ENCODE data around the gene FREM3. TPM values are rescaled to one million over a fixed set of nuclear protein-coding genes. Genes with fewer than 3 reads are reported as not detected.
"Not testable (repeated sequence)": the region's sequence is repeated elsewhere in the genome, so short reads cannot be mapped to it uniquely, and the experiment has no call there.

Gene FREM3
- total and polyA plus RNA-seq, 2 donors (not counting 1 experiment from before 2014, with no cell fraction given): not detected

- Histone ChIP-seq H3K27me3 (ENCODE audit: control insufficient read depth, insufficient read depth, low read length) (no peaks in the 10 kb centered on the region), H3K4me2 (ENCODE audit: extremely low read depth, insufficient read depth, low read length) (no peak overlapping the region), H3K36me3 (ENCODE audit: control insufficient read depth, insufficient read depth, low read length) (no peaks in the 10 kb centered on the region), H3K9me3 (ENCODE audit: control insufficient read depth, insufficient read depth, low read depth, low read length) (no peaks in the 10 kb centered on the region), H3K4me1 (ENCODE audit: control insufficient read depth, extremely low read depth, insufficient read depth, low read length) (no peaks in the 10 kb centered on the region), H3K9ac (ENCODE audit: insufficient read depth, low read length) (no peak overlapping the region), H3K4me3 (replicated peaks in 1 of 4; ENCODE audit: control extremely low read depth in 1 of 4, insufficient read depth in 1 of 4, low read depth in 3 of 4, low read length in 4 of 4) (no peak overlapping the region), H3K27ac (ENCODE audit: insufficient read depth, low read length) (no peak overlapping the region), H4K20me1 (ENCODE audit: control insufficient read depth, extremely low read depth, insufficient read depth, low read length) (no peaks in the 10 kb centered on the region), H2AFZ (ENCODE audit: low read length) (no peak overlapping the region), H3K79me2 (ENCODE audit: control insufficient read depth, insufficient read depth, low read length) (no peaks in the 10 kb centered on the region)
- DNase-seq (ENCODE audit: low read depth in 2 of 2): no peak
- TF ChIP-seq EZH2 (IDR thresholded peaks at IDR 0.05; ENCODE audit: low read length, missing control alignments) (no peak), CTCF (conservative IDR thresholded peaks at IDR 0.05 in 1 of 2, IDR thresholded peaks at IDR 0.05 in 1 of 2; ENCODE audit: low read depth in 1 of 2, low read length in 2 of 2) (no peak)
Observed at GRCh38 chr4:143742834-143743233, 42.4 kb upstream of the FREM3 start.

DNA sequence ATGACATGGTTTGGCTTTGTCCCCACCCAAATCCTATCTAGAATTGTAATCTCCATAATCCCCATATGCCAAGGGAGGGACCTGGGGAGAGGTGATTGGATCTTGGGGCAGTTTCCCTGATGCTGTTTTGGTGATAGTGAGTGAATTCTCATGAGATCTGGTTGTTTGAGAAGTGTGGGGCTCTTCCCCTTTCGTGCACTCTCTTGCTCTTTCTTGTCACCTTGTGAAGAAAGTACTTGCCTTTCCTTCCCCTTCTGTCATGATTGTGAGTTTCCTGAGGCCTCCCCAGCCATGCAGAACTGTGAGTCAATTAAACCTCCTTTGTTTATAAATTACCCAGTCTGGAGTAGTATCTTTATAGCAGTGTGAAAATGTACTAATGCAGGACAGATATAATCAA, 36.4 kb upstream of the FREM3 start:
- no peak overlapping the region for H3K4me3 ChIP-seq (replicated peaks in 1 of 4; ENCODE audit: control extremely low read depth in 1 of 4, insufficient read depth in 1 of 4, low read depth in 3 of 4, low read length in 4 of 4)
- H3K79me2 ChIP-seq (ENCODE audit: control insufficient read depth, insufficient read depth, low read length): no peaks in the 10 kb centered on the region
- no peak for TF ChIP-seq CTCF (conservative IDR thresholded peaks at IDR 0.05 in 1 of 2, IDR thresholded peaks at IDR 0.05 in 1 of 2; ENCODE audit: low read depth in 1 of 2, low read length in 2 of 2)
- H3K9me3 ChIP-seq (ENCODE audit: control insufficient read depth, insufficient read depth, low read depth, low read length): no peaks in the 10 kb centered on the region
- no peak overlapping the region for H3K9ac ChIP-seq (ENCODE audit: insufficient read depth, low read length)
- no peaks in the 10 kb centered on the region for H3K4me1 ChIP-seq (ENCODE audit: control insufficient read depth, extremely low read depth, insufficient read depth, low read length)
- H3K36me3 ChIP-seq (ENCODE audit: control insufficient read depth, insufficient read depth, low read length): no peaks in the 10 kb centered on the region
- H3K4me2 ChIP-seq (ENCODE audit: extremely low read depth, insufficient read depth, low read length): no peak overlapping the region
- DNase-seq (ENCODE audit: low read depth in 2 of 2): no peak
- H2AFZ ChIP-seq (ENCODE audit: low read length): no peak overlapping the region
- no peak overlapping the region for H3K27ac ChIP-seq (ENCODE audit: insufficient read depth, low read length)
- no peaks in the 10 kb centered on the region for H3K27me3 ChIP-seq (ENCODE audit: control insufficient read depth, insufficient read depth, low read length)
- no peaks in the 10 kb centered on the region for H4K20me1 ChIP-seq (ENCODE audit: control insufficient read depth, extremely low read depth, insufficient read depth, low read length)

DNA sequence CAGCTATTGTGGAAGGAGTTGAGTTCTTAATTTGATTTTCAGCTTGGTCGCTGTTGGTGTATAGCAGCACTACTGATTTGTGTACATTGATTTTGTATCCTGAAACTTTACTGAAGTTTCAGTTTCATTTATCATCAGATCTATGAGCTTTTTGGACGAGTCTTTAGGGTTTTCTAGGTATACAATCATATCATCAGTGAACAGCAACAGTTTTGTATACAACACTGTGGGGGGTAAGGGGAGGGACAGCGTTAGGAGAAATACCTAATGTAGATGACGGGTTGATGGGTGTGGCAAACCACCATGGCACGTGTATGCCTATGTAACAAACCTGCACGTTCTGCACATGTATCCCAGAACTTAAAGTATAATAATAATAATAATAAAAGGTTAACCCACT, 35.6 kb upstream of the FREM3 start:
- not testable (repeated sequence) for H3K27me3 ChIP-seq (ENCODE audit: control insufficient read depth, insufficient read depth, low read length); H4K20me1 ChIP-seq (ENCODE audit: control insufficient read depth, extremely low read depth, insufficient read depth, low read length); H3K36me3 ChIP-seq (ENCODE audit: control insufficient read depth, insufficient read depth, low read length); DNase-seq (ENCODE audit: low read depth in 2 of 2); H3K27ac ChIP-seq (ENCODE audit: insufficient read depth, low read length); H3K4me1 ChIP-seq (ENCODE audit: control insufficient read depth, extremely low read depth, insufficient read depth, low read length); H3K4me2 ChIP-seq (ENCODE audit: extremely low read depth, insufficient read depth, low read length); H3K79me2 ChIP-seq (ENCODE audit: control insufficient read depth, insufficient read depth, low read length); H3K9ac ChIP-seq (ENCODE audit: insufficient read depth, low read length); H3K9me3 ChIP-seq (ENCODE audit: control insufficient read depth, insufficient read depth, low read depth, low read length); H3K4me3 ChIP-seq (replicated peaks in 1 of 4; ENCODE audit: control extremely low read depth in 1 of 4, insufficient read depth in 1 of 4, low read depth in 3 of 4, low read length in 4 of 4); H2AFZ ChIP-seq (ENCODE audit: low read length)

- Histone ChIP-seq H3K9me3 (ENCODE audit: control insufficient read depth, insufficient read depth, low read depth, low read length) (no peaks in the 10 kb centered on the region), H3K27me3 (ENCODE audit: control insufficient read depth, insufficient read depth, low read length) (no peaks in the 10 kb centered on the region), H3K9ac (ENCODE audit: insufficient read depth, low read length) (no peak overlapping the region), H3K79me2 (ENCODE audit: control insufficient read depth, insufficient read depth, low read length) (no peaks in the 10 kb centered on the region), H2AFZ (ENCODE audit: low read length) (no peak overlapping the region), H3K36me3 (ENCODE audit: control insufficient read depth, insufficient read depth, low read length) (no peaks in the 10 kb centered on the region), H3K4me1 (ENCODE audit: control insufficient read depth, extremely low read depth, insufficient read depth, low read length) (no peaks in the 10 kb centered on the region), H3K27ac (ENCODE audit: insufficient read depth, low read length) (no peak overlapping the region), H4K20me1 (ENCODE audit: control insufficient read depth, extremely low read depth, insufficient read depth, low read length) (no peaks in the 10 kb centered on the region), H3K4me2 (ENCODE audit: extremely low read depth, insufficient read depth, low read length) (no peak overlapping the region), H3K4me3 (replicated peaks in 1 of 4; ENCODE audit: control extremely low read depth in 1 of 4, insufficient read depth in 1 of 4, low read depth in 3 of 4, low read length in 4 of 4) (no peak overlapping the region)
- TF ChIP-seq CTCF (conservative IDR thresholded peaks at IDR 0.05 in 1 of 2, IDR thresholded peaks at IDR 0.05 in 1 of 2; ENCODE audit: low read depth in 1 of 2, low read length in 2 of 2) (no peak), EZH2 (IDR thresholded peaks at IDR 0.05; ENCODE audit: low read length, missing control alignments) (no peak)
- DNase-seq (ENCODE audit: low read depth in 2 of 2): peak; percentile 9 to 66
Observed at GRCh38 chr4:143728166-143728565, 27.7 kb upstream of the FREM3 start.
